ENCODE results near the gene SCGN. TPM values are rescaled to one million over a fixed set of nuclear protein-coding genes. Genes with fewer than 3 reads are reported as not detected.

SCGN gene
- total and polyA plus RNA-seq, 2 of the 13 experiments (the other 11 are each of a cell fraction or from before 2014, with no cell fraction given): 2.9 to 29.0 TPM

DNA sequence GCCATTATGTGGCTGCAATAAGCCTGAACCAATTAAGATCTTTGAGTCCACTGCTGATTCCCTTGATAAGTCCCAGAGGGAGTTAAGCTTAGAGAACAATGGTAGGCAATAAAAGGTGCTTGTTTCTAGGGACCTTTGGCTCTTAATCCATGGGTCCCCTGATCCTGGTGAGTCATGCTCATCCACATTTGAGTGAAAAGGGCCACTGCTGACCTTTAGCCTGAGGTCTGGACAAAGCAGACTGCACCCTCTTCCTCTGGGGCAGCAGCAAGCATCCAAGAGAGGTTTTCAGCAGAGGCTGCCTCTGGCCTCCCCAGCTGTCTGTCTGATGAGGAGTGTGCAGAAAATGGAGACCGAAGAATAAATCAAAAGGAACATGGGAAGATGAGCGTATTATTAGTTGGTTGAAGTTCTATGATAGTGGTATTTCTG is 16.1 kb upstream of the SCGN start (continued):
- TF ChIP-seq THAP11 (CRISPR knock-in tag; IDR thresholded peaks at IDR 0.05) (0 out of 2 replicates have a peak, but pooled peaks have one; percentile 15), GABPA (IDR thresholded peaks at IDR 0.05; ENCODE audit: low read depth, low read length) (no peak), GABPA (CRISPR knock-in tag; IDR thresholded peaks at IDR 0.05; ENCODE audit: low read depth) (no peak), ZNF570 (CRISPR knock-in tag; IDR thresholded peaks at IDR 0.05; ENCODE audit: borderline replicate concordance) (no peak), CBX5 (CRISPR knock-in tag; IDR thresholded peaks at IDR 0.05; ENCODE audit: borderline replicate concordance) (peak; percentile 67; the same call in 1 of the 2 replicates), SP4 (CRISPR knock-in tag; IDR thresholded peaks at IDR 0.05) (0 out of 2 replicates have a peak, but pooled peaks have one; percentile 30), ZNF121 (CRISPR knock-in tag; IDR thresholded peaks at IDR 0.05) (peak; percentile 99), NR2F6 (IDR thresholded peaks at IDR 0.05) (peak; percentile 96), NR2F6 (CRISPR knock-in tag; IDR thresholded peaks at IDR 0.05) (peak; percentile 98), RCOR2 (CRISPR knock-in tag; IDR thresholded peaks at IDR 0.05) (peak; percentile 96), ZNF331 (CRISPR knock-in tag; IDR thresholded peaks at IDR 0.05) (peak; percentile 89), ATM (IDR thresholded peaks at IDR 0.05; ENCODE audit: borderline replicate concordance) (no peak), MED1 (CRISPR knock-in tag; IDR thresholded peaks at IDR 0.05) (peak; percentile 77), SMC3 (IDR thresholded peaks at IDR 0.05; ENCODE audit: low read length) (0 out of 2 replicates have a peak, but pooled peaks have one; percentile 8)
- TF ChIP-seq, protein P1, sequence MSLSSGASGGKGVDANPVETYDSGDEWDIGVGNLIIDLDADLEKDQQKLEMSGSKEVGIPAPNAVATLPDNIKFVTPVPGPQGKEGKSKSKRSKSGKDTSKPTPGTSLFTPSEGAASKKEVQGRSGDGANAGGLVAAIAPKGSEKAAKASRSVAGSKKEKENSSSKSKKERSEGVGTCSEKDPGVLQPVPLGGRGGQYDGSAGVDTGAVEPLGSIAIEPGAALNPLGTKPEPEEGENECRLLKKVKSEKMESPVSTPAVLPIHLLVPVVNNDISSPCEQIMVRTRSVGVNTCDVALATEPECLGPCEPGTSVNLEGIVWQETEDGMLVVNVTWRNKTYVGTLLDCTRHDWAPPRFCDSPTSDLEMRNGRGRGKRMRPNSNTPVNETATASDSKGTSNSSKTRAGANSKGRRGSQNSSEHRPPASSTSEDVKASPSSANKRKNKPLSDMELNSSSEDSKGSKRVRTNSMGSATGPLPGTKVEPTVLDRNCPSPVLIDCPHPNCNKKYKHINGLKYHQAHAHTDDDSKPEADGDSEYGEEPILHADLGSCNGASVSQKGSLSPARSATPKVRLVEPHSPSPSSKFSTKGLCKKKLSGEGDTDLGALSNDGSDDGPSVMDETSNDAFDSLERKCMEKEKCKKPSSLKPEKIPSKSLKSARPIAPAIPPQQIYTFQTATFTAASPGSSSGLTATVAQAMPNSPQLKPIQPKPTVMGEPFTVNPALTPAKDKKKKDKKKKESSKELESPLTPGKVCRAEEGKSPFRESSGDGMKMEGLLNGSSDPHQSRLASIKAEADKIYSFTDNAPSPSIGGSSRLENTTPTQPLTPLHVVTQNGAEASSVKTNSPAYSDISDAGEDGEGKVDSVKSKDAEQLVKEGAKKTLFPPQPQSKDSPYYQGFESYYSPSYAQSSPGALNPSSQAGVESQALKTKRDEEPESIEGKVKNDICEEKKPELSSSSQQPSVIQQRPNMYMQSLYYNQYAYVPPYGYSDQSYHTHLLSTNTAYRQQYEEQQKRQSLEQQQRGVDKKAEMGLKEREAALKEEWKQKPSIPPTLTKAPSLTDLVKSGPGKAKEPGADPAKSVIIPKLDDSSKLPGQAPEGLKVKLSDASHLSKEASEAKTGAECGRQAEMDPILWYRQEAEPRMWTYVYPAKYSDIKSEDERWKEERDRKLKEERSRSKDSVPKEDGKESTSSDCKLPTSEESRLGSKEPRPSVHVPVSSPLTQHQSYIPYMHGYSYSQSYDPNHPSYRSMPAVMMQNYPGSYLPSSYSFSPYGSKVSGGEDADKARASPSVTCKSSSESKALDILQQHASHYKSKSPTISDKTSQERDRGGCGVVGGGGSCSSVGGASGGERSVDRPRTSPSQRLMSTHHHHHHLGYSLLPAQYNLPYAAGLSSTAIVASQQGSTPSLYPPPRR (CRISPR knock-in tag; IDR thresholded peaks at IDR 0.05; ENCODE audit: borderline replicate concordance): peak; percentile 79; the same call in 1 of the 2 replicates
- TF ChIP-seq, protein P2, sequence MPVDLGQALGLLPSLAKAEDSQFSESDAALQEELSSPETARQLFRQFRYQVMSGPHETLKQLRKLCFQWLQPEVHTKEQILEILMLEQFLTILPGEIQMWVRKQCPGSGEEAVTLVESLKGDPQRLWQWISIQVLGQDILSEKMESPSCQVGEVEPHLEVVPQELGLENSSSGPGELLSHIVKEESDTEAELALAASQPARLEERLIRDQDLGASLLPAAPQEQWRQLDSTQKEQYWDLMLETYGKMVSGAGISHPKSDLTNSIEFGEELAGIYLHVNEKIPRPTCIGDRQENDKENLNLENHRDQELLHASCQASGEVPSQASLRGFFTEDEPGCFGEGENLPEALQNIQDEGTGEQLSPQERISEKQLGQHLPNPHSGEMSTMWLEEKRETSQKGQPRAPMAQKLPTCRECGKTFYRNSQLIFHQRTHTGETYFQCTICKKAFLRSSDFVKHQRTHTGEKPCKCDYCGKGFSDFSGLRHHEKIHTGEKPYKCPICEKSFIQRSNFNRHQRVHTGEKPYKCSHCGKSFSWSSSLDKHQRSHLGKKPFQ (CRISPR knock-in tag; IDR thresholded peaks at IDR 0.05; ENCODE audit: insufficient replicate concordance): no peak
- TF ChIP-seq, protein P3, sequence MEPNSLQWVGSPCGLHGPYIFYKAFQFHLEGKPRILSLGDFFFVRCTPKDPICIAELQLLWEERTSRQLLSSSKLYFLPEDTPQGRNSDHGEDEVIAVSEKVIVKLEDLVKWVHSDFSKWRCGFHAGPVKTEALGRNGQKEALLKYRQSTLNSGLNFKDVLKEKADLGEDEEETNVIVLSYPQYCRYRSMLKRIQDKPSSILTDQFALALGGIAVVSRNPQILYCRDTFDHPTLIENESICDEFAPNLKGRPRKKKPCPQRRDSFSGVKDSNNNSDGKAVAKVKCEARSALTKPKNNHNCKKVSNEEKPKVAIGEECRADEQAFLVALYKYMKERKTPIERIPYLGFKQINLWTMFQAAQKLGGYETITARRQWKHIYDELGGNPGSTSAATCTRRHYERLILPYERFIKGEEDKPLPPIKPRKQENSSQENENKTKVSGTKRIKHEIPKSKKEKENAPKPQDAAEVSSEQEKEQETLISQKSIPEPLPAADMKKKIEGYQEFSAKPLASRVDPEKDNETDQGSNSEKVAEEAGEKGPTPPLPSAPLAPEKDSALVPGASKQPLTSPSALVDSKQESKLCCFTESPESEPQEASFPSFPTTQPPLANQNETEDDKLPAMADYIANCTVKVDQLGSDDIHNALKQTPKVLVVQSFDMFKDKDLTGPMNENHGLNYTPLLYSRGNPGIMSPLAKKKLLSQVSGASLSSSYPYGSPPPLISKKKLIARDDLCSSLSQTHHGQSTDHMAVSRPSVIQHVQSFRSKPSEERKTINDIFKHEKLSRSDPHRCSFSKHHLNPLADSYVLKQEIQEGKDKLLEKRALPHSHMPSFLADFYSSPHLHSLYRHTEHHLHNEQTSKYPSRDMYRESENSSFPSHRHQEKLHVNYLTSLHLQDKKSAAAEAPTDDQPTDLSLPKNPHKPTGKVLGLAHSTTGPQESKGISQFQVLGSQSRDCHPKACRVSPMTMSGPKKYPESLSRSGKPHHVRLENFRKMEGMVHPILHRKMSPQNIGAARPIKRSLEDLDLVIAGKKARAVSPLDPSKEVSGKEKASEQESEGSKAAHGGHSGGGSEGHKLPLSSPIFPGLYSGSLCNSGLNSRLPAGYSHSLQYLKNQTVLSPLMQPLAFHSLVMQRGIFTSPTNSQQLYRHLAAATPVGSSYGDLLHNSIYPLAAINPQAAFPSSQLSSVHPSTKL (CRISPR knock-in tag; IDR thresholded peaks at IDR 0.05): peak; percentile 97
- TF ChIP-seq, protein P4, sequence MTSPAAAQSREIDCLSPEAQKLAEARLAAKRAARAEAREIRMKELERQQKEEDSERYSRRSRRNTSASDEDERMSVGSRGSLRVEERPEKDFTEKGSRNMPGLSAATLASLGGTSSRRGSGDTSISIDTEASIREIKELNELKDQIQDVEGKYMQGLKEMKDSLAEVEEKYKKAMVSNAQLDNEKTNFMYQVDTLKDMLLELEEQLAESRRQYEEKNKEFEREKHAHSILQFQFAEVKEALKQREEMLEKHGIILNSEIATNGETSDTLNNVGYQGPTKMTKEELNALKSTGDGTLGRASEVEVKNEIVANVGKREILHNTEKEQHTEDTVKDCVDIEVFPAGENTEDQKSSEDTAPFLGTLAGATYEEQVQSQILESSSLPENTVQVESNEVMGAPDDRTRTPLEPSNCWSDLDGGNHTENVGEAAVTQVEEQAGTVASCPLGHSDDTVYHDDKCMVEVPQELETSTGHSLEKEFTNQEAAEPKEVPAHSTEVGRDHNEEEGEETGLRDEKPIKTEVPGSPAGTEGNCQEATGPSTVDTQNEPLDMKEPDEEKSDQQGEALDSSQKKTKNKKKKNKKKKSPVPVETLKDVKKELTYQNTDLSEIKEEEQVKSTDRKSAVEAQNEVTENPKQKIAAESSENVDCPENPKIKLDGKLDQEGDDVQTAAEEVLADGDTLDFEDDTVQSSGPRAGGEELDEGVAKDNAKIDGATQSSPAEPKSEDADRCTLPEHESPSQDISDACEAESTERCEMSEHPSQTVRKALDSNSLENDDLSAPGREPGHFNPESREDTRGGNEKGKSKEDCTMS (CRISPR knock-in tag; conservative IDR thresholded peaks at IDR 0.05): no peak
